GM18858 (cell line): Measurements from ENCODE around the gene FERMT1.
"Not testable (repeated sequence)": the region's sequence is repeated elsewhere in the genome, so short reads cannot be mapped to it uniquely, and the experiment has no call there.

ENCODE experiments used
- ATAC-seq: cut with Tn5 transposase; IDR thresholded peaks from one replicate; pipeline ENCODE4 v1.9.1; 2021; ENCODE audit not compliant: unreplicated experiment

The FERMT1 gene

GRCh38 chr20:6070829-6071695 lies 51.8 kb downstream of the FERMT1 start:
- ATAC-seq = no peak

- no peak for ATAC-seq
Measured at GRCh38 chr20:6069669-6070068, 53.2 kb downstream of the FERMT1 start.

GRCh38 chr20:6067763-6068318 lies 55.0 kb downstream of the FERMT1 start:
- ATAC-seq = no peak

- ATAC-seq = no peak
Measured at GRCh38 chr20:6066582-6066981, 56.2 kb downstream of the FERMT1 start.

- no peak for ATAC-seq
Measured at GRCh38 chr20:6061544-6061943, 61.3 kb downstream of the FERMT1 start.

- ATAC-seq = no peak
Measured at GRCh38 chr20:6060213-6060612, 62.6 kb downstream of the FERMT1 start.

DNA sequence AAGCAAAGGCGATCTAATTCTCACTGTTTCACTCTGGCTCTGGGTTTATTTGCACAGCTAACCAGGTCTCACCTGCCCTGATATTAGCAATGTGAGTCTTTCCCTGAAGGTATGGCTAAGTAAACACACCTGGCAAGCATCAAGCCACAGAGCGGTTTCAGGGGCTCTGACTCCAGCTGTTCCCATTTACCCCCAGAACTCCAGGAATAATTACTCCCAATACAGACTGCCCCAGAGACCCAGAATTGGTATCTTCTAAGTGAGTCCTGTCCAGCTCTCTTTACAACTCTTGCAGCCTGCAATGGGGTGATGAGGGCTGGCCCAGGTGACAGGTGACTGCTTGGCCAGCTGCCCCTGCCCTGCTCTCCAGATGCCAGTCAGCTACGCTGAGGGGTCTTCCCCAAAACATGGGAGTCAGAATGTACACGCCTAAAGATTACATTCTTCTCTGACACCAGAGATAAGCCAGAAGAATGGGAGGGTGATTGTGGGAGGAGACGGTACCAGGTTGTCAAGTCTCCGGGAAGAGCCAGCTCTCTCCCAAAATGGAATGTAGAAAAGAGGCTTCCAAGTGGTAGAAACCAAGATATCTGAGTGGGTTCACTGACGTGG lies 64.0 kb downstream of the FERMT1 start:
- ATAC-seq = no peak

DNA sequence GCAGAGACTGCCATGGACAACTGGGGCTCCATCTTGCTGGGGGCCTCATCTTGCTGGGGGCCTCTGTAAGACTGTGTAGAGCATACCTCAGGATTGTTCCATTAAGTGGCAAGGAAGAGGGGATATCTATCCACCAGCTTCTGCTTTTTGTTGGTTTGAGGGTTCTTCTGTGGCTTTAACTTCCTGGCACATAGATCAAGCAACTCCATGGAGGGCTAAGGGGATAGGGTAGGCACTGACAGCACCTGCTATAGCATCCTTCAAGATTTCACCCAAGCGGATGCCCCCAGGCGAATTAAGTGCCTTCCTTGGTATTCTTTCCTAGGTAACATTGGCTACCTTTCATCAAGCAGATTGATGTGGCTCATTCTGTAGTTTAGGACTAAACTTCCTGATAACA lies 65.1 kb downstream of the FERMT1 start:
- ATAC-seq = no peak

GRCh38 chr20:6057139-6057538 lies 65.7 kb downstream of the FERMT1 start:
- ATAC-seq = no peak

GRCh38 chr20:6055981-6056569 lies 66.8 kb downstream of the FERMT1 start:
- no peak for ATAC-seq

DNA sequence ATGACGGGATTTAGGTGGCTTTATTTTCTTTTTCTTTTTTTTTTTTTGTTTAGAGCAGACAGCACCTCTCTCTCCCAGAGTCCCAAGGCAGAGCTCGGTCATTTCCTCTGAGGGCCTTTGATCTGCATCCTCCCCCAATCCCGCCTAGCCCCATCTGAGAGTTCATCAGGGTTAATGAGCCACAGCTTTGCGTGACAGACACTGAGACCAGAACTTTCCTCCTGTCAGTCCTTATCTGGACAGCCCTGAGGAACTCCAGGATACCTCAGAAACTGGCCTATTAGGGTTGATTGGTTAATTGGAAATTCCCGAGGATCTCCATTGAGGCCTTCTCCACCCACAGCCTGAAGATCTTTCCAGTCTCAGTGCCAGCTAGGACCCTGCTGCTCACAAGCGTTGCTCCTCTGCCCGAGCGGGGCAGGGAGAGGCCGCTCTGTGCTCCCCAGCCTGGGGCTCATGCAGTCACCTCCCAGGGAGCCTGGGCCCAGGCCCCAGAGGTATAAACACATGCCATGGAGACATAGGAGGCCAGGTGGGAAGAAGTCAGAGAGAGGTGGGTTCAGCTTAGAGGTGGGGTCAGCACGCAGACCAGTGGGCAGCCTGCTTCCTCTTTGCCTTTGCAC lies 67.6 kb downstream of the FERMT1 start:
- ATAC-seq = no peak

GRCh38 chr20:6054689-6055051 lies 68.2 kb downstream of the FERMT1 start:
- not testable (repeated sequence) for ATAC-seq

DNA sequence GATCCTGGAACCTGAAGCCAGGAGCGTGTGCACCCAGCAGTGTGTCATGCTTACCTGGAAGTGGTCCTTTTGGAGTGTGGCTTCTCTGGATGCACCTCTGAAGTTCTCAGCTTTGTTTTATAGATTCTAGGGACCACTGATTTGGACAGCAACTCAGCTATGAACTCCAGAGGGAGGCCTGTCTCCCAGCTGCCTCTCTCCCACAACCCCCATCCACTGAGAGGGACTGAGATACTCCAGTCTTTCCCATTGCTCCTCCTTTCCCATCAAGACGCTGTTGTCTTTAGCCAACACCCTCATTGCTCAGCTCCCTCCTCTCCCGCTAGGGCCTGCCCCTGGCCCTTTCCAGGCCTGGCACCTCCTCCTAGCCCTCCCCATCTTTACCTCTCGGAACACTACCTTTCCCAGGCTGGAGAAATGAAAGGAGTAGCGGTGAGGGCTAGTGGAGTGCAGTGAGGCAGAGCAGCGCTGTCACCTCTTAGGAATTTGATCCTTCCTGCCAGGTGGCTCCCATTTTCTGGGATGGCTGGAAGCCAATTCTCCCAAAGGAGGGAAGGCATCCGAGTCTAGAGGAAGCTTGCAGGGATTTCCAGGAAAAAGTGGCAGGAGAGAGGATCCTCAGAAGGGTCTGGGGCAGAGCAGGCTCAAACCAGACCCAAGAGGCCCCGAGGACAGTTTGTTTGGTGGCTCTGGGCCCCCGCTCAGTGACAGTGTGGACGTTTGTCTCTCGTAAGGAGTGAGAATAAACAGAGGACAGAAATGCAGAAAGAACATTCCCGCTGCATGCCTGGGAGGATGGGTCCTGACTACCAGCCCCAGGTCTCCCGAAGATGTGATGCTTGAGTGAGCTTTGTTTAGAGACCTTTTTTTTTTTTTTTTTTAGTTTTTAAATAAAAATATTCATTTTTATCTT lies 68.8 kb downstream of the FERMT1 start, which contains the start of gene LRRN4:
LRRN4 (minus strand) TSS at position 285 of the 913 bp plus-strand sequence. CDS start 1,261 bp downstream, outside the sequence.
- no peak for ATAC-seq

DNA sequence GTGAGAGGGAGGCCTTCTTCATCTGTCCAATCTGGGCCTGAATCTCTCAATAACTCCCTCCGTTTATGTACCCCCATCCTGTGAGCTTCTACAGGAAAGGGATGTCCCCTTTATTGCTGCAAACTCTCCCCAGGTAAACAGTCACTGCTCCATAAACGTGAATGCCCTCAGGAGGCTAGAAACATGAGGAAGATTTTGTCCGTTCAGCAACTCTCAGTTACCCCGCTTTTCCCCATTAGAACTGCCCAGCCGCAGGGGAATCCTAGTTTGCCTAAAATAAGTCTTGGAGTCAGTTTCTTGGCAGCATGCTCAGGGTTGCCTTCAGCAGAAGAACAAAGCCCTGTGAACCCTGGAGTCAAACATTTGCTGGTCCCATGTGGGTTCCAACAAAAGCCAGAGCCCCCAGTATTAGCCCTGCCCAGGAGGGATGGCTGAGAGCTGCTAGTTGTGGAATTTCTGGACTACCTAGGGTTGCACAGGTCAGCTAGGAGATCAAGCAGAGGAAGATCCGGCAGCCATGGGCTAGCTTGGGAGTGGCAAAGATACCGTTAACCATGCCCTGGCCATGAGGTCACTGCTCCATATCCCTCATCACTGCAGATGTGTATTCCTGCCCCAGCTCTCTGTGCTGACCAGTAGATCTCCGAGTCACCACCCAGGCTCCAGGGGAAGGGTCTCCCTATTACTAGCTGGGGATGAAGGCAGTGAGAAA lies 69.6 kb downstream of the FERMT1 start:
- ATAC-seq = no peak

- ATAC-seq = no peak
Measured at GRCh38 chr20:6051505-6051904, 71.3 kb downstream of the FERMT1 start.

GRCh38 chr20:6048391-6048790 lies 74.4 kb downstream of the FERMT1 start:
- no peak for ATAC-seq

DNA sequence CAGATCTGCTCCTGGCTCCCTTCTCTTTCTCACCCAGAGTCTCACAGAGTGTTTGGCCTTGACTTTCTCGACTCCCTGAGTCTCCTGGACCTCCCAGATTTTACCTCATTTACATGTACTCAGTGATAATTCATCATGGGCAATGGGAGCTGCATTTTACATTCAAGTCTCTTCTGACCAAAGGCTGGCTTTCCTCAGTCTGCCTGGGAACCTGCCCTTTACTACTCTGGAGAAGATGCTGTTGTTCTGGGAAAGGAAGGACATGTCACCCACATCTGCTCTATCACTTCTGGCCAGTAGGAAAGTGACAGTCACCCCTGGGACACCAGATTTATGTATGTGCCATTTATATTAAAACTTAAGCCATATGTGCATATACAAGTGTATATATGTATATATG lies 76.4 kb downstream of the FERMT1 start:
- ATAC-seq = no peak

GRCh38 chr20:6045566-6045965 lies 77.3 kb downstream of the FERMT1 start:
- no peak for ATAC-seq

DNA sequence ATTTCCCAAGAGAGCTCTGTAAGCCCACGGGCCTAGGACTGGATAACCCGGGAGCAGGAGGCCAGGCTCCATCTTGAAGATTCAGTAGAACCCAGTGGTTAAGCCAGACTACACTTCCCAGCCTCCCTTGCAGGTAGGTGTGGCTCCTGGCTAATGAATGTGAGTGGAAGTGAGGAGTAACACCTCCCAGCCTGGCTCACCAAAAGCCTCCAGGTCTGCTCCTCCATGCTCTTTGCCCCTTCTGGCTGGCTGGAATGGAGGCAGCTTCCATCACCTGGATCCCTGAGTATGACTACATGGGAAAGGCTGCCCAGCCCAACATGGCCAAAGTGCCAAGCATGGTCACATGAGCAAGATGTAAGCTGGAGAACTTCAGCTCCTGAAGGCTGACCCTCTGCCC lies 78.7 kb downstream of the FERMT1 start:
- ATAC-seq = no peak

DNA sequence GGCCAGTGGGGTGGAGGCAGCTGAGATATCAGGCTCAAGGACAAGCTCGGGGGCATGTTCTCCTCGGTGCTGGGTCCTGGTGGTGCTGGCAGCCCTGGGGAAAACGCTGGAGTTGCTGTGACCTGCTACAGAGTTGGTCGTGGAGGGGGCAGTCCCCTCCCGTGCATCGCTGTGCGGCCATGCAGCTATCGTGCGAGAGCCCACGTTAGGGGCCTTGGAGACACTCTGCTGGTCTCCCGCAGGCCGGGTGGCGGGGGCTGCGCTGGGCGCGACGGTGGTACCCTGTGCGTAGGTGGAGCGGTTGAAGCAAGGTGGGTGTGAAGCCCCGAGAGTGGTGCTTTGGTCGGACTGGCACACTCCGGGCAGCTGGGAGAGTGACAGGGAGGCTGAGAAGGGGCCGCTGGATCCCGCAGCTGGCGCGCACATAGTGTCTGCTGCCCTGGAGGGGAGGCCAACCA lies 81.0 kb downstream of the FERMT1 start:
- no peak for ATAC-seq
